22Rv1 (cell line): ENCODE measurements around the gene DNMT3A.

ENCODE experiments used
- H3K27ac ChIP-seq: fragments of 450-650 bp; 2 replicates; pipeline ENCODE4 v1.5.1; 2017
- CTCF ChIP-seq: fragments of 450-650 bp; IDR thresholded peaks from 2 replicates; pipeline ENCODE4 v1.5.1; 2017; ENCODE audit warnings: mild to moderate bottlenecking
- ZFX ChIP-seq: fragments of 450-650 bp; IDR thresholded peaks from 2 replicates; pipeline ENCODE4 v1.6.1; 2017; ENCODE audit warnings: antibody characterized with exemption, borderline replicate concordance

Gene DNMT3A

GRCh38 chr2:25258847-25259736 lies 82.6 kb downstream of the DNMT3A start:
- no peak overlapping the region for H3K27ac ChIP-seq
- TF ChIP-seq CTCF (no peak), ZFX (no peak)

- H3K27ac ChIP-seq: no peak overlapping the region
- TF ChIP-seq CTCF: no peak
- TF ChIP-seq ZFX: no peak
These were observed 83.5 kb downstream of the DNMT3A start for GRCh38 chr2:25257931-25258846.

GRCh38 chr2:25257032-25257552 lies 84.6 kb downstream of the DNMT3A start:
- H3K27ac ChIP-seq: no peak overlapping the region

GRCh38 chr2:25256488-25256875 lies 85.2 kb downstream of the DNMT3A start:
- TF ChIP-seq ZFX (no peak), CTCF (no peak)

More at GRCh38 chr2:25257032-25257552, 84.6 kb downstream of the DNMT3A start:
- TF ChIP-seq CTCF (no peak), ZFX (no peak)

GRCh38 chr2:25255745-25256487 lies 85.8 kb downstream of the DNMT3A start:
- TF ChIP-seq ZFX (no peak), CTCF (no peak)
- H3K27ac ChIP-seq: no peak overlapping the region

More at GRCh38 chr2:25256488-25256875, 85.2 kb downstream of the DNMT3A start:
- no peak overlapping the region for H3K27ac ChIP-seq

- TF ChIP-seq ZFX: no peak
- TF ChIP-seq CTCF: no peak
- H3K27ac ChIP-seq: no peak overlapping the region
These were observed 86.8 kb downstream of the DNMT3A start for GRCh38 chr2:25254961-25255360.
